Cardiac muscle cell (in vitro differentiated cells and primary cell): ENCODE measurements around the gene GRIFIN. TPM values are rescaled to one million over a fixed set of nuclear protein-coding genes. Genes with fewer than 3 reads are reported as not detected.

Experiments used
- DNase-seq, 2 donors: peaks; one replicate each; pipeline versions ENCODE4 v3.0.0 to v3.0.0-alpha.2; 2010 to 2017; ENCODE audit warnings: low read depth in 1 of 2, low spot score in 1 of 2
- H3K27ac ChIP-seq: fragments of 200-600 bp; sonication (generic); 2 replicates; pipeline ENCODE4 v1.5.1; 2016
- H3K27me3 ChIP-seq: fragments of 200-600 bp; sonication (generic); 2 replicates; pipeline ENCODE4 v1.6.0; 2016; ENCODE audit warnings: control low read depth
- H3K36me3 ChIP-seq: fragments of 200-600 bp; sonication (generic); 2 replicates; pipeline ENCODE4 v1.5.1; 2016; ENCODE audit warnings: control low read depth
- H3K4me1 ChIP-seq: fragments of 200-600 bp; sonication (generic); 2 replicates; pipeline ENCODE4 v1.8.1; 2017; ENCODE audit warnings: low read depth, mild to moderate bottlenecking, mixed run types
- H3K4me3 ChIP-seq: fragments of 200-600 bp; sonication (generic); 2 replicates; pipeline ENCODE4 v1.5.1; 2016; ENCODE audit warnings: mild to moderate bottlenecking
- H3K9me3 ChIP-seq: fragments of 200-600 bp; sonication (generic); 2 replicates; pipeline ENCODE4 v1.5.1; 2017; ENCODE audit warnings: low read depth, mild to moderate bottlenecking, control low read depth
- polyA plus RNA-seq: library from polyadenylated mRNA; unstranded; fragments of >200 nt; fragmentation: Nextera tagmentation; extraction: Ambion mirVana; gene quantifications from 2 replicates; pipeline ENCODE4 v1.2.1, GENCODE V29; 2016
- total RNA-seq: library from RNA; depleted of rRNA; stranded (reverse); fragments of >200 nt; gene quantifications from 2 replicates; pipeline ENCODE4 v1.2.3, GENCODE V29; 2016
- TF ChIP-seq, protein P1 (sequence below): IDR thresholded peaks from 2 replicates; pipeline ENCODE4 v1.5.1; 2012; ENCODE audit warnings: low read depth, mild to moderate bottlenecking, low read length

GRIFIN gene, protein sequence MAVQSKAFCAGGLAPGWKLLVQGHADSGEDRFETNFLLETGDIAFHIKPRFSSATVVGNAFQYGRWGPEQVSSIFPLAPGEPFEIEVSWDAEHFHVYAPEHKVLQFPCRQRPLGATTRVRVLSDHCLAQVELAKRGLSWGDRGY
- total RNA-seq (not detected in 2 replicates), polyA plus RNA-seq (not detected in 2 replicates)

DNA sequence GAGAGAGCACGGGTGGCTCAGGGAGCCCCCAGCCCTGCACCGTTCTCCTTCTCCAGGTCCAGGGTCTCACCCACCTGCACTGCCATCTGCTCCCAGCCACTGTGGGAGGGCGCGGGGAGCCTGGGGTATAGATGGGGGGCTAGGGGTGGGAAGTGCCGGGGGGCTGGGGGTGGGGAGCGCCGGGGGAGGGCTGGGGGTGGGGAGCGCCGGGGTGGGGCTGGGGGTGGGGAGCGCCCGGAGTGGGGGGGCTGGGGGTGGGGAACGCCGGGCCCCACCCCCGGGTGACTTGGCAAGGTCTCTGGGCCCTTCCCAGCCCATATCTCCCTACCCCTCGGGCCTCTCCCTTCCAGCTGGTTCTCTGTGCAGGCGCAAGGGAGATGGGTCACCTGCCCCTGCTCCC lies at the start of gene GRIFIN:
TSS of gene GRIFIN (minus strand) at position 101 of the 400 bp plus-strand sequence. CDS start at position 86, 15 bp downstream.
- Histone ChIP-seq H3K4me3 (no peak within 1 kb of the TSS), H3K9me3 (no peaks in the 10 kb centered on the region), H3K36me3 (no peaks in the 10 kb centered on the region), H3K27ac (no peak within 1 kb of the TSS), H3K27me3 (no peaks in the 10 kb centered on the region), H3K4me1 (no peaks in the 10 kb centered on the region)
- no peak for DNase-seq
- TF ChIP-seq, protein P1, sequence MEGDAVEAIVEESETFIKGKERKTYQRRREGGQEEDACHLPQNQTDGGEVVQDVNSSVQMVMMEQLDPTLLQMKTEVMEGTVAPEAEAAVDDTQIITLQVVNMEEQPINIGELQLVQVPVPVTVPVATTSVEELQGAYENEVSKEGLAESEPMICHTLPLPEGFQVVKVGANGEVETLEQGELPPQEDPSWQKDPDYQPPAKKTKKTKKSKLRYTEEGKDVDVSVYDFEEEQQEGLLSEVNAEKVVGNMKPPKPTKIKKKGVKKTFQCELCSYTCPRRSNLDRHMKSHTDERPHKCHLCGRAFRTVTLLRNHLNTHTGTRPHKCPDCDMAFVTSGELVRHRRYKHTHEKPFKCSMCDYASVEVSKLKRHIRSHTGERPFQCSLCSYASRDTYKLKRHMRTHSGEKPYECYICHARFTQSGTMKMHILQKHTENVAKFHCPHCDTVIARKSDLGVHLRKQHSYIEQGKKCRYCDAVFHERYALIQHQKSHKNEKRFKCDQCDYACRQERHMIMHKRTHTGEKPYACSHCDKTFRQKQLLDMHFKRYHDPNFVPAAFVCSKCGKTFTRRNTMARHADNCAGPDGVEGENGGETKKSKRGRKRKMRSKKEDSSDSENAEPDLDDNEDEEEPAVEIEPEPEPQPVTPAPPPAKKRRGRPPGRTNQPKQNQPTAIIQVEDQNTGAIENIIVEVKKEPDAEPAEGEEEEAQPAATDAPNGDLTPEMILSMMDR: no peak

DNA sequence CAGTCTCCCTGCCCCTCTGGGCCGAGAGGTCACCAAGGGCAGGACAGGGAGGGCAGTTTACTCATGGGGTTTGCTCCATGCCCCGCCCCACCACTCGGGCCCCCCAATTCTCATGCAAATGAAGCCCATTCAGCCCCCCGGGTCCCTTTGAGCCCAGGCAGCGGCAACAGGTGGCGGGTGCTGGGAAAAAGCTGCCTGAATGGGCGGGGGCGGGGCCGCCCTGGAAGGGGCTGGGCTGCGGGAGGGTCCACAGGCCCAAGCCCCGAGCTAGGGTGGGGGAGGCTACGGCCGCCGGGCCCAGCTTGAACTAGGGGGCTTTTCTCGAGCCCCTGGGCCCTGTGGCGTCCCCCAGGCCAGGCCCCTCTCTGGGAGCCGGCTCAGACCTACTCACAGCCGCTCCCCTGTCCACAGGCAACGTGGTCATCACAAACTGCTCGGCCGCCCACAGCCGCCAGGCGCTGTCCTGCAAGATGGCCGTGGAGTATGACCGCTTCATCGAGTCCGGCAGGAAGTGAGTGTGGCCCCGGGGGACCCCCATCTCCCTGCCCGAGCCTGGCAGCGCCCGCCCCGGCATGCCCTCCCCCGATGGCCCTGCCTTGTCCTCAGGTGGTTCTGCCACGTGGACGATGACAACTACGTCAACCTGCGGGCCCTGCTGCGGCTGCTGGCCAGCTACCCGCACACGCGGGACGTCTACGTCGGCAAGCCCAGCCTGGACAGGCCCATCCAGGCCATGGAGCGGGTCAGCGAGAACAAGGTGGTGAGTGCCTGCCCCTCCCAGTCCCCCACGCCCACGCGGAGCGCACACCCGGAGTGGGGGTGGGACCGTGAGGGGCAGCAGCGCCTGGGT lies 48.8 kb upstream of the GRIFIN start:
- TF ChIP-seq, protein P1: no peak
- no peak for DNase-seq

DNA sequence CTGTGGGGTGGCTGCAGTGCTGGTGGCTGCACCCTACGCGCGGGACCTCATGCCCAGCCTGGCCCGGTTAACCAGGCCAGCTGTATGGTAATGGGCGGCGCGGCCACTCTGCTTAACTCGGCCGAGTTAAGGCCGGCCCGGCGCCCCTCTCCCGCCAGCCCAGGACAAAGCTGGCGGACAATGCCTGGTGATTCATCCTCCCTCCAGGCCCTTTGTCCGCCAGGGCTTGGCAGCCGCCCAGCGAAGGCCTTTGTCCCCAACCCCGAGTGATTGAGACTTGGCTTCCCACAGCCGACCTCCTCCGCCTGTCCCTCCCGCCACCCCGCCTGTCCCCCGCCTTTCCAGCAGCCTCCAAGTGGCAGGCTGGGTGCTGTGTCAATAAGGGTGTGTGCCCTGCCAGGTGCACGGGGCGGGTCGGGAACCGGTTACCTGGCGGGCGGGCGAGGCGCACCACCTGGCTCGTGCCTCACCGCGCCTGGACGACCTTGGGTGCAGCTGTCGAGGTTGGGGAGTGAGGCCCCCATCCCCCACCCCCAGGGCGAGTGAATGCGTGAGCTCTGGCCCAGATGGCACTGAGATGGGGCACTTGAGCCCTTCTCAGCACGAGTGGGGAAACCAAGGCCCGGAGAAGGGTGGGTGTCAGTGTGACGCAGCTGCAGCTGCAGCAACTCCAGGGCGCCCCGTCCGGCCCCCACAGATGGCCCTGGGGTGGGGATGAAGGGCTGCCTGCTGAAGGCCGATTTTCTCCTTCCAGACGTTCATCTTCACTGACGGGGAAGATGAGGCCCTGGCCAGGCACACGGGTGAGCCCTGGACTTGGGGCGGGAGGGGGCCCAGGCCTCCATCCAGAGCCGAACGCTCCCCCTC lies 48.0 kb upstream of the GRIFIN start:
- no peaks in the 10 kb centered on the region for H3K36me3 ChIP-seq
- no peaks in the 10 kb centered on the region for H3K9me3 ChIP-seq
- peaks cover 4% of the 10 kb centered on the region for H3K4me1 ChIP-seq
- no peak overlapping the region for H3K4me3 ChIP-seq
- no peak overlapping the region for H3K27ac ChIP-seq
- TF ChIP-seq, protein P1: no peak
- peaks cover 20% of the 10 kb centered on the region for H3K27me3 ChIP-seq
- DNase-seq: peak in 1 of 2 donors; percentile 58

More for the DNA sequence above, 48.8 kb upstream of the GRIFIN start:
- no peak overlapping the region for H3K4me3 ChIP-seq
- H3K27me3 ChIP-seq: peaks cover 19% of the 10 kb centered on the region
- H3K9me3 ChIP-seq: no peaks in the 10 kb centered on the region
- peaks cover 4% of the 10 kb centered on the region for H3K4me1 ChIP-seq
- no peaks in the 10 kb centered on the region for H3K36me3 ChIP-seq
- no peak overlapping the region for H3K27ac ChIP-seq

DNA sequence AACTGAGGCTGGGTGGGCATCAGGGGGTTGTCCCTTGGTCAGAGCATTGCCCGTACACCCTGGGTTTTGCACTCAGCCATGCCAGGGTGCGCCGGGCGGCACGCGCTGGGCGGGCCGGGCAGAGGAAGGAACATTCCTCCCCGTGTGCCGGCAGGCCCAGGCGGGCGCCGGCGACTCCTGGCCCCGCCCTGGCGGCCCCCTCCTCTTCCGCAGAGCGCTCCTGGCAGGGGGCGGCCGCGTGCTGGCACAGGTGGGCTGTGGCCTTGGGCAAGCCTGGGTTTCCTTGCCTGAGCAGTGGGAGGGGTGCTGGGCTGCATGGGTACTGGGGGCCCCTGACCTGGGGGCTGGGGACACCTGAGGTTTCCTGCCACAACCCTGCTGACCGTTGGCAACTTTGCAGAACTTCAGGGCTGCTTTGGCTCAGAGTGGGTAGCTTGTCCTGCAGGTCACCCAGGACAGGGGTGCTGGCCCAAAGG lies 47.3 kb upstream of the GRIFIN start:
- Histone ChIP-seq H3K36me3 (no peaks in the 10 kb centered on the region), H3K9me3 (no peaks in the 10 kb centered on the region), H3K4me1 (peaks cover 4% of the 10 kb centered on the region), H3K4me3 (no peak overlapping the region), H3K27me3 (peaks cover 27% of the 10 kb centered on the region), H3K27ac (no peak overlapping the region)
- no peak for DNase-seq
- TF ChIP-seq, protein P1: no peak

DNA sequence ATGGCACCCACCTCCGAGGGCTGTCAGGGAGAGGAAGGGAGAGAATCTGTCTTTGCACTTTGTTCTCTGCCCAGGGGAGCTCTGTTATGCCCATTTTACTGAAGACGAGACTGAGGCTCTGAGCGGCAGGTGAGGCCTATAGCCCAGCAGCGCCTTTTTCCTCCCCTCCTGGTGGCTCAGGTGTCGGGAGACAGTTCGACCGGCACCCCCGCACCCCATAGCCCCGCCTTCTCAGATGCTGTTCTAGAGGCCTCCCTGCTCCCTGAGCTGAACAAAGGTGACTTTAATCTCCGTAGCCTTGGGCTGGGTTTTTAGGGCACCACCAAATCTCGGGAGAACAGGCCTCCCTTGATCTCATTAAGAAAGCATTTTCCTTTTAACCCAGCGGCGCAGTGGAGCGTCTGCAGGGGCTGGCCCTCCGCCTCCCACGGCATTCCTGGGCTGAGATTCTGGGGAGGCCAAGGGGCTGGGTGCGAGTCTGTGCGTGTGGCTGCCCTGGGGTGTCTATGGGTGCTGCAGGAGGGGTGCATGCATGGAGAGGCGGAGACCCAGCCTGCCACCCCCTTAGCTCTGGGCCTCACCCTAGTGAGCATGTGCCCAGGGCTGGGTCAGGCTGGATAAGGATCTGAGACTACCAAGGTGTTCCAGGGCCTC lies 46.7 kb upstream of the GRIFIN start:
- Histone ChIP-seq H3K4me1 (no peaks in the 10 kb centered on the region), H3K4me3 (no peak overlapping the region), H3K36me3 (no peaks in the 10 kb centered on the region), H3K9me3 (no peaks in the 10 kb centered on the region), H3K27ac (no peak overlapping the region), H3K27me3 (peaks cover 33% of the 10 kb centered on the region)
- peak in 1 of 2 donors; percentile 72 for DNase-seq
- TF ChIP-seq, protein P1: no peak
